SU-DHL-6 (cell line): ENCODE results near the gene LDB2.

ENCODE experiments used
- CTCF ChIP-seq: fragments of 200-600 bp; sonication (generic); IDR thresholded peaks from one replicate; pipeline ENCODE4 v1.5.1; 2017; ENCODE audit warnings: antibody characterized with exemption, mild to moderate bottlenecking, low read length, moderate library complexity; ENCODE audit not compliant: insufficient read depth, poor library complexity, severe bottlenecking
- EZH2phosphoT487 ChIP-seq: fragments of 200-600 bp; sonication (generic), shearing (Covaris generic); conservative IDR thresholded peaks from 2 replicates; pipeline ENCODE4 v1.6.1; 2018; ENCODE audit warnings: mild to moderate bottlenecking, antibody characterized with exemption, low read length, moderate library complexity, mixed read lengths

- no peak for TF ChIP-seq CTCF
- TF ChIP-seq EZH2phosphoT487, result no peak
These were observed 4.0 kb downstream of the LDB2 start for GRCh38 chr4:16894406-16894805.
